Stimulated activated CD8-positive, alpha-beta memory T cell treated with anti-CD3 and anti-CD28 coated beads, Interleukin-4, amount 100 ng/mL, for 4 hours (primary cell): ENCODE results near the gene OGN.

ENCODE experiments used
- DNase-seq, 2 donors: peaks; one replicate each; pipeline ENCODE4 v3.0.0-alpha.2; 2020; ENCODE audit warnings: low read depth in 2 of 2, low spot score in 1 of 2

OGN gene

GRCh38 chr9:92406477-92406876 lies 2.1 kb upstream of the OGN start:
- peak in 1 of 2 donors; percentile 4 for DNase-seq

GRCh38 chr9:92405818-92406217 lies 1.4 kb upstream of the OGN start:
- DNase-seq = no peak

GRCh38 chr9:92402826-92403745 lies 1.3 kb downstream of the OGN start:
- DNase-seq = no peak

GRCh38 chr9:92402360-92402759 lies 2.0 kb downstream of the OGN start:
- DNase-seq = no peak

- DNase-seq = no peak
These were observed 6.5 kb downstream of the OGN start for GRCh38 chr9:92397853-92398252.

GRCh38 chr9:92395617-92396016 lies 8.8 kb downstream of the OGN start:
- DNase-seq = no peak

GRCh38 chr9:92393686-92394085 lies 10.7 kb downstream of the OGN start:
- DNase-seq = no peak

- DNase-seq = no peak
These were observed 11.7 kb downstream of the OGN start for GRCh38 chr9:92392690-92393089.

- DNase-seq = no peak
These were observed 18.4 kb downstream of the OGN start for GRCh38 chr9:92385953-92386352.

GRCh38 chr9:92385477-92385876 lies 18.9 kb downstream of the OGN start:
- DNase-seq = no peak

- DNase-seq = no peak
These were observed 19.4 kb downstream of the OGN start for GRCh38 chr9:92385001-92385400.

GRCh38 chr9:92384375-92384774 lies 20.0 kb downstream of the OGN start:
- no peak for DNase-seq

- no peak for DNase-seq
These were observed 22.6 kb downstream of the OGN start for GRCh38 chr9:92381775-92382174.

GRCh38 chr9:92380603-92381002 lies 23.8 kb downstream of the OGN start:
- DNase-seq = no peak

GRCh38 chr9:92378865-92379560 lies 25.4 kb downstream of the OGN start:
- no peak for DNase-seq

- DNase-seq = no peak
These were observed 26.5 kb downstream of the OGN start for GRCh38 chr9:92377876-92378275.

GRCh38 chr9:92373167-92373566 lies 31.2 kb downstream of the OGN start:
- no peak for DNase-seq

GRCh38 chr9:92369075-92369474 lies 35.3 kb downstream of the OGN start:
- DNase-seq = no peak

- no peak for DNase-seq
These were observed 44.3 kb downstream of the OGN start for GRCh38 chr9:92360083-92360482.

- DNase-seq = no peak
These were observed 44.9 kb downstream of the OGN start for GRCh38 chr9:92359394-92359995.

- no peak for DNase-seq
These were observed 51.3 kb downstream of the OGN start for GRCh38 chr9:92353051-92353450.

- no peak for DNase-seq
These were observed 53.6 kb downstream of the OGN start for GRCh38 chr9:92350740-92351133.
